Loucy (cell line): ENCODE data around the gene ACTN1.

ENCODE experiments used
- H2AFZ ChIP-seq: fragments of 200-600 bp; sonication (generic); 2 replicates; pipeline ENCODE4 v1.6.0; 2016; ENCODE audit warnings: antibody characterized with exemption, mild to moderate bottlenecking, low read length, moderate library complexity
- H3F3A ChIP-seq: fragments of 200-600 bp; 2 replicates; pipeline ENCODE4 v1.6.0; 2016; ENCODE audit warnings: antibody characterized with exemption, low read depth, mild to moderate bottlenecking
- H3K27me3 ChIP-seq: fragments of 200-600 bp; sonication (generic); 2 replicates; pipeline ENCODE4 v1.6.1; 2014; ENCODE audit warnings: low read length, mild to moderate bottlenecking; ENCODE audit not compliant: insufficient read depth, poor library complexity, severe bottlenecking
- H3K36me3 ChIP-seq: fragments of 200-600 bp; sonication (generic); 2 replicates; pipeline ENCODE4 v1.6.1; 2016; ENCODE audit warnings: low read length; ENCODE audit not compliant: insufficient read depth
- H3K4me1 ChIP-seq: fragments of 200-600 bp; sonication (generic); 2 replicates; pipeline ENCODE4 v1.5.1; 2014; ENCODE audit warnings: low read length, mild to moderate bottlenecking; ENCODE audit not compliant: insufficient read depth, poor library complexity, severe bottlenecking
- H3K4me2 ChIP-seq: fragments of 200-600 bp; sonication (generic); 2 replicates; pipeline ENCODE4 v1.6.0; 2014; ENCODE audit warnings: antibody characterized with exemption, low read length, low read depth, mild to moderate bottlenecking; ENCODE audit not compliant: poor library complexity, severe bottlenecking
- H3K4me3 ChIP-seq: fragments of 200-600 bp; sonication (generic); 2 replicates; pipeline ENCODE4 v1.5.1; 2014; ENCODE audit warnings: low read length, mild to moderate bottlenecking, mixed read lengths; ENCODE audit not compliant: poor library complexity, severe bottlenecking
- H3K79me2 ChIP-seq: fragments of 200-600 bp; sonication (generic); 2 replicates; pipeline ENCODE4 v1.6.1; 2014; ENCODE audit warnings: low read length; ENCODE audit not compliant: insufficient read depth
- H3K9ac ChIP-seq: fragments of 200-600 bp; sonication (generic); 2 replicates; pipeline ENCODE4 v1.6.0; 2014; ENCODE audit warnings: mild to moderate bottlenecking, low read depth, low read length, moderate library complexity; ENCODE audit not compliant: poor library complexity, severe bottlenecking
- H3K9me2 ChIP-seq: fragments of 200-600 bp; sonication (generic); replicated peaks from 2 replicates; pipeline ENCODE4 v1.6.1; 2016; ENCODE audit warnings: low read depth, low read length, mixed read lengths
- H3K9me3 ChIP-seq: fragments of 200-600 bp; sonication (generic); 2 replicates; pipeline ENCODE4 v1.6.1; 2014; ENCODE audit warnings: mild to moderate bottlenecking, antibody characterized with exemption, low read length, low read depth; ENCODE audit not compliant: insufficient read depth
- H4K20me1 ChIP-seq: fragments of 200-600 bp; sonication (generic); 2 replicates; pipeline ENCODE4 v1.6.0; 2014; ENCODE audit warnings: antibody characterized with exemption, low read length, mild to moderate bottlenecking; ENCODE audit not compliant: insufficient read depth, poor library complexity, severe bottlenecking
- EZH2phosphoT487 ChIP-seq: fragments of 200-600 bp; IDR thresholded peaks from 2 replicates; pipeline ENCODE4 v1.6.1; 2018; ENCODE audit warnings: antibody characterized with exemption, mild to moderate bottlenecking, moderate library complexity, borderline replicate concordance
- TF ChIP-seq, protein P1 (sequence below): fragments of 200-600 bp; sonication (generic); conservative IDR thresholded peaks from 2 replicates; pipeline ENCODE4 v1.5.1; 2014; ENCODE audit warnings: mild to moderate bottlenecking, antibody characterized with exemption, low read length

ACTN1 gene

DNA sequence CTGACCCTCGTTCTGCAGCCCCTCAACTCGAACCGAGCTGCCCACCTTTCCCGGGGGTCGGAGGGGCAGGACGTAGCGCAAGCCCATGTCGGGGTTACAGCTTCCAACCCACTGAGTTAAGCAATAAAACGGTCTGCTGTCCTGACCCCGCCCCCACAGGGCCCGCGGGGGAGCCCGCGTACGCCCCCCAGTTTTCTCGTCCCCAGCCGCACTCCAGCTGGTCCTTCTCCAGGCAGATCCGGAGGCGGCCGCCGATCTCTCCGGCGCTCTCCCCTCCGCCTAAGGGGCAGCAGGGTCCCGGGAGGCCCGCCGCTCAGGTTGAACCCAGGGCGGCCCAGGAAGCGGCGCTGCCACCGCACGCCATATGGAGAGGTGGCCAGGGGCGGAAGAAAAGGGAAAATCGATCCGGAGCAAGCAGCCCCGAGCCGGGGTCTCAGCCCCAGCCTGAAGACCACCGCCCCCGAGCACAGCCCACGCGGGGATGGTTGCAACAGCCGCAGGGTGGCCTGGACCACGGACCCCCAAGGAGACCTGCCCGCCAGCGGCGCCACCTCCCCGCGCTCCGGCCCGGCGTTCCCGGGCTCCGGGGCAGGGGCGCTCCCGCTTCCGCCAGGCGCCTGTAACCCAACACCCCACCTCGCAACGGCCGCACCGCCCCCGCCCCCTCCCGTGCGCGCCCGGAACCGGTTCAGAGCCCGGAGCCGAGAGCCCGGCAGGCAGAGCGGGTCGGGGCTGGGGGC is 760 bp downstream of the ACTN1 start:
- peaks cover 34% of the 10 kb centered on the region for H3K4me1 ChIP-seq
- H3K4me3 ChIP-seq = peak overlapping the region; percentile 100
- H3K9me3 ChIP-seq = no peaks in the 10 kb centered on the region; the same call in 1 of the 2 replicates
- H3K36me3 ChIP-seq = peaks cover 14% of the 10 kb centered on the region
- H3K27me3 ChIP-seq = peaks cover 7% of the 10 kb centered on the region
- TF ChIP-seq, protein P1, sequence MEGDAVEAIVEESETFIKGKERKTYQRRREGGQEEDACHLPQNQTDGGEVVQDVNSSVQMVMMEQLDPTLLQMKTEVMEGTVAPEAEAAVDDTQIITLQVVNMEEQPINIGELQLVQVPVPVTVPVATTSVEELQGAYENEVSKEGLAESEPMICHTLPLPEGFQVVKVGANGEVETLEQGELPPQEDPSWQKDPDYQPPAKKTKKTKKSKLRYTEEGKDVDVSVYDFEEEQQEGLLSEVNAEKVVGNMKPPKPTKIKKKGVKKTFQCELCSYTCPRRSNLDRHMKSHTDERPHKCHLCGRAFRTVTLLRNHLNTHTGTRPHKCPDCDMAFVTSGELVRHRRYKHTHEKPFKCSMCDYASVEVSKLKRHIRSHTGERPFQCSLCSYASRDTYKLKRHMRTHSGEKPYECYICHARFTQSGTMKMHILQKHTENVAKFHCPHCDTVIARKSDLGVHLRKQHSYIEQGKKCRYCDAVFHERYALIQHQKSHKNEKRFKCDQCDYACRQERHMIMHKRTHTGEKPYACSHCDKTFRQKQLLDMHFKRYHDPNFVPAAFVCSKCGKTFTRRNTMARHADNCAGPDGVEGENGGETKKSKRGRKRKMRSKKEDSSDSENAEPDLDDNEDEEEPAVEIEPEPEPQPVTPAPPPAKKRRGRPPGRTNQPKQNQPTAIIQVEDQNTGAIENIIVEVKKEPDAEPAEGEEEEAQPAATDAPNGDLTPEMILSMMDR = no peak
- no peak for TF ChIP-seq EZH2phosphoT487
- no peaks in the 10 kb centered on the region for H3K9me2 ChIP-seq
- H3K4me2 ChIP-seq = peak overlapping the region; percentile 98
- peak overlapping the region; percentile 96 for H3K9ac ChIP-seq
- peak overlapping the region; percentile 34 for H2AFZ ChIP-seq
- no peaks in the 10 kb centered on the region for H3F3A ChIP-seq
- H4K20me1 ChIP-seq = peaks cover 39% of the 10 kb centered on the region
- H3K79me2 ChIP-seq = peaks cover 52% of the 10 kb centered on the region

- Histone ChIP-seq H3K79me2 (peaks cover 58% of the 10 kb centered on the region), H3K4me2 (peak overlapping the region; percentile 98)
These were observed 1.4 kb downstream of the ACTN1 start for GRCh38 chr14:68977718-68978171.

GRCh38 chr14:68977180-68977717 is 1.9 kb downstream of the ACTN1 start:
- Histone ChIP-seq H3K4me2 (peak overlapping the region; percentile 98), H4K20me1 (peaks cover 39% of the 10 kb centered on the region), H3K36me3 (peaks cover 21% of the 10 kb centered on the region), H3K9me3 (no peaks in the 10 kb centered on the region; the same call in 1 of the 2 replicates), H3F3A (no peaks in the 10 kb centered on the region), H3K79me2 (peaks cover 63% of the 10 kb centered on the region), H3K9me2 (no peaks in the 10 kb centered on the region), H3K9ac (peak overlapping the region; percentile 96), H3K4me3 (peak overlapping the region; percentile 100), H2AFZ (peak overlapping the region; percentile 34; the same call in 1 of the 2 replicates), H3K4me1 (peaks cover 34% of the 10 kb centered on the region), H3K27me3 (peaks cover 7% of the 10 kb centered on the region)
- TF ChIP-seq, protein P1 = no peak
- TF ChIP-seq EZH2phosphoT487 = no peak

More at GRCh38 chr14:68977718-68978171, 1.4 kb downstream of the ACTN1 start:
- H2AFZ ChIP-seq = peak overlapping the region; percentile 34
- H3K9ac ChIP-seq = peak overlapping the region; percentile 96
- H3K9me2 ChIP-seq = no peaks in the 10 kb centered on the region
- peak overlapping the region; percentile 100 for H3K4me3 ChIP-seq
- H3K4me1 ChIP-seq = peaks cover 34% of the 10 kb centered on the region
- peaks cover 39% of the 10 kb centered on the region for H4K20me1 ChIP-seq
- H3K36me3 ChIP-seq = peaks cover 18% of the 10 kb centered on the region
- peaks cover 7% of the 10 kb centered on the region for H3K27me3 ChIP-seq
- H3K9me3 ChIP-seq = no peaks in the 10 kb centered on the region; the same call in 1 of the 2 replicates
- TF ChIP-seq EZH2phosphoT487 = no peak
- TF ChIP-seq, protein P1 = no peak; the same call in 1 of the 2 replicates
- no peaks in the 10 kb centered on the region for H3F3A ChIP-seq
